Trophoblast cell (in vitro differentiated cells and primary cell): ENCODE measurements around the gene PFKL.

Source experiments
- DNase-seq, 2 donors: peaks; one replicate each; pipeline ENCODE4 v3.0.0-alpha.2; 2016
- H2AFZ ChIP-seq: 2 replicates; pipeline ENCODE4 v1.6.1; 2013; ENCODE audit warnings: low read length, moderate library complexity, mild to moderate bottlenecking; ENCODE audit not compliant: insufficient read depth, poor library complexity
- H2AK5ac ChIP-seq: 2 replicates; pipeline ENCODE4 v1.6.1; 2013; ENCODE audit warnings: mild to moderate bottlenecking, low read length
- H2BK120ac ChIP-seq: 2 replicates; pipeline ENCODE4 v1.6.1; 2013; ENCODE audit warnings: low read length, mild to moderate bottlenecking, moderate library complexity; ENCODE audit not compliant: insufficient read depth, poor library complexity
- H2BK12ac ChIP-seq: 2 replicates; pipeline ENCODE4 v1.6.1; 2013; ENCODE audit warnings: mild to moderate bottlenecking, low read length, moderate library complexity
- H2BK5ac ChIP-seq: 2 replicates; pipeline ENCODE4 v1.6.1; 2013; ENCODE audit warnings: low read length, low read depth, moderate library complexity, mild to moderate bottlenecking; ENCODE audit not compliant: poor library complexity
- H3K14ac ChIP-seq: 2 replicates; pipeline ENCODE4 v1.6.1; 2013; ENCODE audit warnings: mild to moderate bottlenecking, low read length
- H3K18ac ChIP-seq: 2 replicates; pipeline ENCODE4 v1.6.1; 2013; ENCODE audit warnings: mild to moderate bottlenecking, low read length
- H3K23ac ChIP-seq: 2 replicates; pipeline ENCODE4 v1.6.1; 2013; ENCODE audit warnings: low read length
- H3K27ac ChIP-seq: 2 replicates; pipeline ENCODE4 v1.5.1; 2013; ENCODE audit warnings: low read depth, mild to moderate bottlenecking, inconsistent platforms, low read length, moderate library complexity
- H3K27me3 ChIP-seq: 2 replicates; pipeline ENCODE4 v1.6.1; 2013; ENCODE audit warnings: inconsistent platforms, mild to moderate bottlenecking, low read length, moderate library complexity; ENCODE audit not compliant: insufficient read depth
- H3K36me3 ChIP-seq, 2 experiments: 1 replicate in 1 of 2; 2 replicates in 1 of 2; pipeline ENCODE4 v1.6.1; 2013; ENCODE audit warnings: low read length in 2 of 2, mild to moderate bottlenecking in 2 of 2, moderate library complexity in 1 of 2; ENCODE audit not compliant: insufficient read depth in 2 of 2, control insufficient read depth in 1 of 2
- H3K4ac ChIP-seq: 2 replicates; pipeline ENCODE4 v1.6.1; 2013; ENCODE audit warnings: low read depth, mild to moderate bottlenecking, low read length, moderate library complexity
- H3K4me1 ChIP-seq, 2 experiments: 1 replicate in 1 of 2; 2 replicates in 1 of 2; pipeline ENCODE4 v1.6.1; 2013; ENCODE audit warnings: low read length in 2 of 2, mild to moderate bottlenecking in 2 of 2, moderate library complexity in 1 of 2; ENCODE audit not compliant: insufficient read depth in 2 of 2, control insufficient read depth in 1 of 2
- H3K4me2 ChIP-seq: 2 replicates; pipeline ENCODE4 v1.6.1; 2013; ENCODE audit warnings: inconsistent platforms, mild to moderate bottlenecking, low read length, moderate library complexity
- H3K4me3 ChIP-seq: 2 replicates; pipeline ENCODE4 v1.5.1; 2013; ENCODE audit warnings: mild to moderate bottlenecking, low read depth, low read length, inconsistent platforms
- H3K79me1 ChIP-seq: one replicate; pipeline ENCODE4 v1.6.1; 2013; ENCODE audit warnings: low read length
- H3K79me2 ChIP-seq: 2 replicates; pipeline ENCODE4 v1.6.1; 2013; ENCODE audit warnings: low read length, mild to moderate bottlenecking; ENCODE audit not compliant: control insufficient read depth, insufficient read depth, poor library complexity
- H3K9ac ChIP-seq: 2 replicates; pipeline ENCODE4 v1.6.1; 2013; ENCODE audit warnings: mild to moderate bottlenecking, low read length
- H3K9me3 ChIP-seq: 2 replicates; pipeline ENCODE4 v1.6.1; 2013; ENCODE audit warnings: low read depth, mild to moderate bottlenecking, control low read depth, inconsistent platforms, low read length; ENCODE audit not compliant: insufficient read depth
- H4K12ac ChIP-seq: 2 replicates; pipeline ENCODE4 v1.6.1; 2013; ENCODE audit warnings: low read depth, mild to moderate bottlenecking, low read length, moderate library complexity
- H4K8ac ChIP-seq: 2 replicates; pipeline ENCODE4 v1.6.1; 2013; ENCODE audit warnings: low read depth, mild to moderate bottlenecking, low read length, moderate library complexity
- H4K91ac ChIP-seq: one replicate; pipeline ENCODE4 v1.6.1; 2013; ENCODE audit warnings: low read depth, mild to moderate bottlenecking, low read length, moderate library complexity
- WGBS: extraction: QIAGEN DNeasy Blood & Tissue Kit; methylation state at CpG from one replicate; pipeline ENCODE4 v1.1.7; 2013; ENCODE audit warnings: missing lambda C conversion rate; ENCODE audit not compliant: insufficient read length, insufficient coverage; ENCODE audit errors: extremely low coverage; 5-methylcytosine and 5-hydroxymethylcytosine counted together

The PFKL gene

GRCh38 chr21:44322621-44323325, 22.9 kb downstream of the PFKL start:
- Histone ChIP-seq H3K4me3 (no peak overlapping the region), H3K79me1 (no peaks in the 10 kb centered on the region), H2BK12ac (no peak overlapping the region), H4K8ac (no peak overlapping the region), H3K27ac (no peak overlapping the region), H2BK120ac (no peak overlapping the region), H3K18ac (no peak overlapping the region), H3K79me2 (no peaks in the 10 kb centered on the region), H3K36me3 (peaks cover 83 to 90% of the 10 kb centered on the region in 2 experiments), H3K9me3 (peaks cover 9% of the 10 kb centered on the region), H3K14ac (no peak overlapping the region), H2BK5ac (no peak overlapping the region), H3K4ac (no peak overlapping the region), H3K23ac (no peak overlapping the region), H2AK5ac (no peak overlapping the region), H2AFZ (no peak overlapping the region), H3K27me3 (no peaks in the 10 kb centered on the region), H3K4me2 (no peak overlapping the region), H3K4me1 (no peaks in the 10 kb centered on the region), H4K12ac (no peak overlapping the region), H3K9ac (no peak overlapping the region), H4K91ac (no peak overlapping the region)
- WGBS = no CpG with 5 or more reads among the region's 38 CpGs
- DNase-seq = no peak

- H4K12ac ChIP-seq = no peak overlapping the region
- H3K4ac ChIP-seq = no peak overlapping the region
- no peak overlapping the region for H2BK5ac ChIP-seq
- no peak overlapping the region for H3K27ac ChIP-seq
- no peak overlapping the region for H3K9ac ChIP-seq
- no CpG with 5 or more reads among the region's 20 CpGs for WGBS
- no peak overlapping the region for H3K4me3 ChIP-seq
- H4K8ac ChIP-seq = no peak overlapping the region
- no peak for DNase-seq
- H3K9me3 ChIP-seq = peaks cover 7% of the 10 kb centered on the region
- no peak overlapping the region for H3K14ac ChIP-seq
- H3K36me3 ChIP-seq = peaks cover 77 to 82% of the 10 kb centered on the region in 2 experiments
- no peak overlapping the region for H2BK120ac ChIP-seq
- H3K79me2 ChIP-seq = no peaks in the 10 kb centered on the region
- no peak overlapping the region for H2AFZ ChIP-seq
- no peak overlapping the region for H3K4me2 ChIP-seq
- no peaks in the 10 kb centered on the region for H3K79me1 ChIP-seq
- H3K23ac ChIP-seq = no peak overlapping the region
- no peak overlapping the region for H4K91ac ChIP-seq
- H3K4me1 ChIP-seq = no peaks in the 10 kb centered on the region
- H2BK12ac ChIP-seq = no peak overlapping the region
- H3K27me3 ChIP-seq = no peaks in the 10 kb centered on the region
- H2AK5ac ChIP-seq = no peak overlapping the region
- H3K18ac ChIP-seq = no peak overlapping the region
Observed at GRCh38 chr21:44323591-44323990, 23.7 kb downstream of the PFKL start.

- Histone ChIP-seq H3K79me1 (no peaks in the 10 kb centered on the region), H3K4me2 (no peak overlapping the region), H2BK12ac (no peak overlapping the region), H2AK5ac (no peak overlapping the region), H3K27ac (no peak overlapping the region), H3K14ac (no peak overlapping the region), H3K36me3 (peaks cover 70 to 75% of the 10 kb centered on the region in 2 experiments), H3K23ac (no peak overlapping the region), H2AFZ (no peak overlapping the region), H4K12ac (no peak overlapping the region), H3K9ac (no peak overlapping the region), H3K79me2 (no peaks in the 10 kb centered on the region), H3K4me3 (no peak overlapping the region), H3K27me3 (no peaks in the 10 kb centered on the region), H2BK5ac (no peak overlapping the region), H3K4me1 (no peaks in the 10 kb centered on the region), H2BK120ac (no peak overlapping the region), H3K4ac (no peak overlapping the region), H3K9me3 (peaks cover 7% of the 10 kb centered on the region), H3K18ac (no peak overlapping the region), H4K91ac (no peak overlapping the region), H4K8ac (no peak overlapping the region)
- WGBS = no CpG with 5 or more reads among the region's 37 CpGs
- no peak for DNase-seq
Observed at GRCh38 chr21:44324106-44324853, 24.4 kb downstream of the PFKL start.

GRCh38 chr21:44324854-44325107, 24.9 kb downstream of the PFKL start:
- H3K4me3 ChIP-seq = no peak overlapping the region
- H3K79me2 ChIP-seq = no peaks in the 10 kb centered on the region
- H3K18ac ChIP-seq = no peak overlapping the region
- peaks cover 5% of the 10 kb centered on the region for H3K9me3 ChIP-seq
- no peak overlapping the region for H3K27ac ChIP-seq
- H3K36me3 ChIP-seq = peaks cover 65 to 70% of the 10 kb centered on the region in 2 experiments
- H2BK120ac ChIP-seq = no peak overlapping the region
- H3K23ac ChIP-seq = no peak overlapping the region
- WGBS = no CpG with 5 or more reads among the region's 11 CpGs
- H2BK12ac ChIP-seq = no peak overlapping the region
- no peak overlapping the region for H2BK5ac ChIP-seq
- H4K8ac ChIP-seq = no peak overlapping the region
- H2AFZ ChIP-seq = no peak overlapping the region
- no peak overlapping the region for H3K14ac ChIP-seq
- no peak overlapping the region for H3K4me2 ChIP-seq
- H4K91ac ChIP-seq = no peak overlapping the region
- no peaks in the 10 kb centered on the region for H3K27me3 ChIP-seq
- no peak for DNase-seq
- H2AK5ac ChIP-seq = no peak overlapping the region
- no peak overlapping the region for H3K4ac ChIP-seq
- H4K12ac ChIP-seq = no peak overlapping the region
- no peaks in the 10 kb centered on the region for H3K79me1 ChIP-seq
- H3K9ac ChIP-seq = no peak overlapping the region
- H3K4me1 ChIP-seq = no peaks in the 10 kb centered on the region
